ENCODE data around the gene INAFM2.

Gene INAFM2

DNA sequence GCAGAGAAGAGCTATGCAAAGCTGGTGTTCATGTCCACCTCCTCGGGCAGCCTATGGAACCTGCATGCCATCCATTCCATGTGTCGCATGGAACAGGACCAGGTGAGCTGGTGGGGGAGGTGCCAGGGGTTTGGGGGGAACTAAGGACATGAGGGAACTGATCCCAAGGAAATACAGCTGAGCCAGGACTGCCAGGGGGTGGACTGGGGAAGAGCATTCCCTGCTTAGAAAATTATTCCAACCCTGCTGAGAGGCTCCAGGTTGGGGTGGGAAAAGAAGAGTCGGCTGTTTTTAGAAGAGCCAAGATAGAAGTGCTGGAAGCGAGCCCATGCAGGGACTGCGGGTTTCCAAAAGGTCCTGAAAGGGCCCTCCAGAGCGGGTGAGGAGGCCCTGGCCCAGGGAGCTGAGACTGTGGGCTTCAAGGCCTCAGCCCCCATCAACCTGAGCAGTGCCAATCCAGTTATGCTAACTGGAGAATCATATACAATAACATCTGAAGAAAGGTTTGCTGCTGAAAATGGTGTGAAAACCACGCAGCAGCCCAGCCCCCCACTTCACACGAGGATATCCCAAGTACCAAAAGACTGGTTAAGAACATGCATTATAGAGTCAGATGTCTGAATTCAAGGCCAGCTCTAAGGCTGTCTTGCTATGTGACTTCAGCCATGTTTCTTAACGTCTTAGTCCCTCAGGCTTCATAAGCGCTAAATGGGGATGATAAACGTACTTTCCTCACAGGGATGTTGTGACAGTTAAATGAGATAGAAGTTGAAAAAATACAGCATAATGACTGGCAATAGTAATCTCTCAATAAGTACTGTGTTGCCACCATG, 42.3 kb downstream of the INAFM2 start:
- FAIRE-seq = no peak

DNA sequence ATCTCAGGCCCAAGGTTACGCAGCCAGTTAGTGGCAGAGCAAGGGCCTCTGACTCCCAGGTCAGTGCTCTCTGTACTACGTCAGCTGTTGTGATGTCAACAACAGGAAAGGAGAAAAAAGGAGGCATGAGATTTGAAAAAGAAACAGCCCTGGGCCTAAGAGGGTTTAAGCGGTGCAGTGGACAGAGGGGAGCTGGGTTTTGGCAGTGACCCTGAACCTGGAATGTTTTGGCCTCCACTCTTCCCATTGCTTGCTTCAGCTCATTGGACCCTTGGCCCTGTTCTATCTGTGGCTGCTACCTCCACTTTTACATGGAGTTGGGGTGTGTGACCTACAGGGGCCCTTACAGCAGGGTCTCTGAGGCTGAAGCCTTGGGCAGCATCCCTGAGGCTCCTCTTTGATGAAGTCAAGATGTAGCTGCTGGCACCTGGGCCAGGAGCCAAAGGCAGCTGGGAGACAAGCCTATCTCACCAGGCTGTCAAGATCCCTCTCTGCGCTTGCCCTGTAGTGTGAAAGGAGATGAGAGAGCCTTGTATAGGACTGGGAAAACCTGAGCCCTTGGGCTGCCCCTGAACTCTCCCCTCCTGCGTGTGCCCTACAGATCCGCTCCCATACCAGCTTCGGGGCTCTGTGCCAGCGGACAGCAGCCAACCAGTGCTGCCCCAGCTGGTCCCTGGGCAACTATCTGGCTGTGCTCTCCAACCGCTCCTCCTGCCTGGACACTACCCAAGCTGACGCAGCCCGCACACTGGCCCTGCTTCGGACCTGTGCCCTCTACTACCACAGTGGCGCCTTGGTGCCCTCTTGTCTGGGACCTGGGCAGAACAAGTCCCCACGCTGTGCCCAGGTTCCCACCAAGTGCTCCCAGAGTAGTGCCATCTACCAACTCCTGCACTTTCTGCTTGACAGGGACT, 43.2 kb downstream of the INAFM2 start:
- FAIRE-seq = no peak

DNA sequence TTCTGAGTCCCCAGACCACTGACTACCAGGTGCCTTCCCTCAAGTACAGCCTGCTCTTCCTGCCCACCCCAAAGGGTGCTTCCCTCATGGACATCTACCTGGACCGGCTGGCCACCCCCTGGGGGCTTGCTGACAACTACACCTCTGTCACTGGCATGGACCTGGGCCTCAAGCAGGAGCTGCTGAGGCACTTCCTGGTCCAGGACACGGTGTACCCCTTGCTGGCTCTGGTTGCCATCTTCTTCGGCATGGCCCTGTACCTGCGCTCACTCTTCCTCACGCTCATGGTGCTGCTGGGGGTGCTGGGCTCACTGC, 43.8 kb downstream of the INAFM2 start:
- FAIRE-seq = no peak

DNA sequence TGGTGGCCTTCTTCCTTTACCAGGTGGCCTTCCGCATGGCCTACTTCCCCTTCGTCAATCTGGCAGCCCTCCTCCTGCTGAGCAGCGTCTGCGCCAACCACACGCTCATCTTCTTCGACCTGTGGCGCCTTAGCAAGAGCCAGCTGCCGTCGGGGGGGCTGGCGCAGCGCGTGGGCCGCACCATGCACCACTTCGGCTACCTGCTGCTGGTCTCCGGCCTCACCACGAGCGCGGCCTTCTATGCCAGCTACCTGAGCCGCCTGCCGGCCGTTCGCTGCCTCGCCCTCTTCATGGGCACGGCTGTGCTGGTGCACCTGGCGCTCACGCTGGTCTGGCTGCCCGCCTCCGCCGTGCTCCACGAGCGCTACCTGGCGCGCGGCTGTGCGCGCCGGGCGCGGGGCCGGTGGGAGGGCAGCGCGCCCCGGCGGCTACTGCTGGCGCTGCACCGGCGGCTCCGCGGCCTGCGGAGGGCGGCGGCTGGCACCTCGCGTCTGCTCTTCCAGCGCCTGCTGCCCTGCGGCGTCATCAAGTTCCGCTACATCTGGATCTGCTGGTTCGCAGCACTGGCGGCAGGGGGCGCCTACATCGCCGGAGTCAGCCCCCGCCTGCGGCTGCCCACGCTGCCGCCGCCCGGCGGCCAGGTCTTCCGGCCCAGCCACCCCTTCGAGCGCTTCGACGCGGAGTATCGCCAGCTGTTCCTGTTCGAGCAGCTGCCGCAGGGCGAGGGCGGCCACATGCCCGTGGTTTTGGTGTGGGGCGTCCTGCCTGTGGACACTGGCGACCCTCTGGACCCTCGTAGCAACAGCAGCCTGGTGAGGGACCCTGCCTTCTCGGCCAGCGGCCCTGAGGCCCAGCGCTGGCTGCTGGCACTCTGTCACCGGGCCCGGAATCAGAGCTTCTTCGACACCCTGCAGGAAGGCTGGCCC, 44.5 kb downstream of the INAFM2 start:
- no peak for FAIRE-seq

DNA sequence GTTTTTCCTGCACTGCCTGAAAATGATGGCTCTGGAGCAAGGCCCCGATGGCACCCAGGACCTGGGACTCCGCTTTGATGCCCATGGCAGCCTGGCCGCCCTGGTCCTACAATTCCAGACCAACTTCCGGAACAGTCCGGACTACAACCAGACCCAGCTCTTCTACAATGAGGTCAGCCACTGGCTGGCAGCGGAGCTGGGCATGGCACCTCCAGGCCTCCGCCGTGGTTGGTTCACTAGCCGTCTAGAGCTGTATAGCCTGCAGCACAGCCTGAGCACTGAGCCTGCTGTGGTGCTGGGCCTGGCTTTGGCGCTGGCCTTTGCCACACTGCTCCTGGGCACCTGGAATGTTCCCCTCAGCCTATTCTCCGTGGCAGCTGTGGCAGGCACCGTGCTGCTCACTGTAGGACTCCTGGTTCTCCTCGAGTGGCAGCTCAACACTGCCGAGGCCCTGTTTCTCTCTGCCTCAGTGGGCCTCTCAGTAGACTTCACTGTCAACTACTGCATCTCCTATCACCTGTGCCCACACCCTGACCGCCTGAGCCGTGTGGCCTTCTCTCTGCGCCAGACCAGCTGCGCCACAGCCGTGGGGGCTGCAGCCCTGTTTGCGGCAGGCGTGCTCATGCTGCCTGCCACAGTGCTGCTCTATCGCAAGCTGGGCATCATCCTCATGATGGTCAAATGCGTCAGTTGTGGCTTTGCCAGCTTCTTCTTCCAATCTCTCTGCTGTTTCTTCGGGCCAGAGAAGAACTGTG, 45.4 kb downstream of the INAFM2 start:
- no peak for FAIRE-seq

DNA sequence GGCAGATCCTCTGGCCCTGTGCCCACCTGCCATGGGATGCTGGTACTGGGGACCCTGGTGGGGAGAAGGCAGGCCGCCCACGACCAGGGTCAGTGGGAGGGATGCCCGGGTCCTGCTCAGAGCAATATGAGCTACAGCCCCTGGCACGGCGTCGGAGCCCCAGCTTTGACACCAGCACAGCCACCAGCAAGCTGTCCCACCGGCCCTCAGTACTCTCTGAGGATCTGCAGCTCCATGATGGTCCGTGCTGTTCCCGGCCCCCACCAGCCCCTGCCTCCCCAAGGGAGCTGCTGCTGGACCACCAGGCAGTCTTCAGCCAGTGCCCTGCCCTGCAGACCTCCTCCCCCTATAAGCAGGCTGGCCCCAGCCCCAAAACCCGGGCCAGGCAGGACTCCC, 46.0 kb downstream of the INAFM2 start:
- no peak for FAIRE-seq

DNA sequence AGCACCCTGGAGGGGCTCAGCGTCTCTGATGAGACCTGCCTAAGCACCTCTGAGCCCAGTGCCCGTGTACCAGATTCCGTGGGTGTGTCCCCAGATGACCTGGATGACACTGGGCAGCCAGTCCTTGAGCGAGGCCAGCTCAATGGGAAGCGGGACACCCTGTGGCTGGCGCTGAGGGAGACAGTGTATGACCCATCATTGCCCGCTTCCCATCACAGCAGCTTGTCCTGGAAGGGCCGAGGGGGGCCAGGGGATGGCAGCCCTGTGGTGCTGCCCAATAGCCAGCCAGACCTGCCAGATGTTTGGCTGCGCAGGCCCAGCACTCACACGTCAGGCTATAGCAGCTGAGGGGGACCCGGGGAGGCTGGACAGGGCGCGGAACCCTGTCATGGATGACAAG, 46.5 kb downstream of the INAFM2 start:
- no peak for FAIRE-seq

DNA sequence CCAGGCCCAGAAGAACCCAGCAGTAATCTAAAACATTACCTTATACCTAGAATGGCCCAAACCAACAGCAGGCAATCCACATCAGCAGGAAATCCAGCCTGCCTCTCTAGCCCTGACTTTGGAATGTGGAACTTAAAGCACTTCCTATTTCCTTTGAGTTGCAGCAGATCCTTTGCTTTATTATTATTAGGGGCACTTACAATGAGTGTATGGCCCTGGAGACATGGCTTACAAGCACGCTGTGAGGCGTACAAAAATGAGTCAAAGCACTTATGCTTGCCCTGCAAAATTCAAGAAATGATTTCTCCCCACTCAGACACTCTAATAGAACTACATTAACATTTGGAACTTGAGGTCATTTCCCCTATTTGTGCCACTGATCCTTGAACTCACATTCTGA, 49.5 kb downstream of the INAFM2 start:
- FAIRE-seq = no peak
